Stimulated activated CD4-positive, alpha-beta T cell treated with anti-CD3 and anti-CD28 coated beads, Interleukin-4, amount 100 ng/mL, for 1 hour (primary cell): ENCODE measurements around the gene MARS2.
A peak's percentile ranks its signal among the peaks of the same experiment; 100 is the strongest.
"Not testable (repeated sequence)": the region's sequence is repeated elsewhere in the genome, so short reads cannot be mapped to it uniquely, and the experiment has no call there.

Experiments used
- DNase-seq: peaks from one replicate; pipeline ENCODE4 v3.0.0-alpha.2; 2020

The MARS2 gene

DNA sequence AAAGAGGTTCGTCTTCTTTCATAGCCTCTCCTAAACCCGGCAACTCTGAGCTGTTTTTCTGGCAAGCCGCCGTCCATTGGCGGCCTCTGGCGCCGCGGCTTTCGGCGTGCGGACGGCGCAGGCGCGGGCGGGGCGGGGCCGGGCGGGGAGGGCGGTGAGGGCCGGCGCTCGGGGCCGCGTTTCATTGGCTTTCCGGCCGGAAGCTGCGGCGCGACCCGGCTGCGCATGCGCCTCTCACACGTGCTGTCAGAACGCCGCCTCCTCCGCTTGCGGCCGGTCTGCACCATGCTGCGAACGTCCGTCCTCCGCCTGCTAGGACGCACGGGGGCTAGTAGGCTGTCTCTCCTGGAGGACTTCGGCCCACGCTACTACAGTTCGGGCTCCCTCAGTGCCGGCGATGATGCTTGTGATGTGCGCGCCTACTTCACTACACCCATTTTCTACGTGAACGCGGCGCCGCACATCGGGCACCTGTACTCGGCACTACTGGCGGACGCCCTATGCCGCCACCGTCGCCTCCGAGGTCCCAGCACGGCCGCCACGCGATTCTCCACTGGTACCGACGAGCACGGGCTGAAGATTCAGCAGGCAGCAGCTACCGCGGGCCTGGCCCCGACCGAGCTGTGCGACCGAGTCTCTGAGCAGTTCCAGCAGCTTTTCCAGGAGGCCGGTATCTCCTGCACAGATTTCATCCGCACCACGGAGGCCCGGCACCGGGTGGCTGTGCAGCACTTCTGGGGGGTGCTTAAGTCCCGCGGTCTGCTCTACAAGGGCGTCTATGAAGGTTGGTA lies at the start of gene MARS2:
Gene MARS2 (plus strand): TSS at position 249 of the 791 bp plus-strand sequence. CDS start 37 bp downstream, at position 286.
- peak; percentile 93 for DNase-seq

DNA sequence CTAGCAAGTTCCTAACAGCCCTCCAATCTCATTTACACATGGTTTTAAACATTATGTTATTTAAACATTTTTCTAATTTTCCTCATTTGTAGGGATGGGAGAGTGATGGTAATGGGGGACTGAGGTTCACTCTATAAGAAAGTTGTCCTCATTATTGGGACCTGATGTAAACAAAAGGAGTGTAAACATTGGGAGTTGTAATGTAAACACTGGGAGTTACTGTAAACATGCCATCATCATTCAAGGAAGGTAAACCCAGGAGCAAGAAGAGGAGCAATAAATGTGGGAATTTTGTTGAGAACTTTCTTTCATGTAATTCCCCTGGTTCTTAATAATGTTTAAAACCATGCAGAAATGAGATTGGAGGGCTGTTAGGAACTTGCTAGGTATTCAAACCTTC lies 47.6 kb upstream of the MARS2 start:
- no peak for DNase-seq

DNA sequence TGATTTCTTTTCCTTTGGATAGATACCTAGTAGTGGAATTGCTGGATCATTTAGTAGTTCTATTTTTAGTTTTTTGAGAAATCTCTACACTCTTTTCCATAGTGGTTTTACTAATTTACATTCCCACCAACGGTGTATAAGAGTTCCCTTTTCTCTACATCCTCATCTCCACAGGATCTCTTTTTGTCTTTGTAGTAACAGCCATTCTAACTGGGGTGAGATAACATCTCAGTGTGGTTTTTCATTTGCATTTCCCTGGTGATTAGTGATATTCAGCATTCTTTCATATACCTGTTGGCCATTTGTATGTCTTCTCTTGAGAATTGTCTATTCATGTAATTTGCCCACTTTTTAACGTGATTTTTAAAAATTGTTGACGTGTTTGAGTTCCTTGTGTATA lies 43.5 kb upstream of the MARS2 start:
- DNase-seq: no peak

DNA sequence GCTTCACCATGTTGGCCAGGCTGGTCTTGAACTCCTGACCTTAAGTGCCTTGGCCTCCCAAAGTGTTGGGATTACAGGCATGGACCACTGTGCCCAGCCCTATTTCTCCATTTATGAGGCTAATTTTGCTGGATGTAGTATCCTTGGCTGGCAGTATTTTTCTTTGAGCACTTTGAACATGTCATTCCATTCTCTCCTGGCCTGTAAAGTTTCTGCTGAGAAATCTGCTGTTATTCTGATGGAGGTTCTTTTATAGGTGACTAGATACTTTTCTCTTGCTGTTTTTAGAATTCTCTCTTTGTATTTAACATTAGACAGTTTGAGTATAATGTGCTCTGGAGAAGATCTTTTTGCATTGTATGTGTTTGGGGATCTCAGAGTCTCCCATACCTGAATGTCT lies 38.9 kb upstream of the MARS2 start:
- DNase-seq: no peak

DNA sequence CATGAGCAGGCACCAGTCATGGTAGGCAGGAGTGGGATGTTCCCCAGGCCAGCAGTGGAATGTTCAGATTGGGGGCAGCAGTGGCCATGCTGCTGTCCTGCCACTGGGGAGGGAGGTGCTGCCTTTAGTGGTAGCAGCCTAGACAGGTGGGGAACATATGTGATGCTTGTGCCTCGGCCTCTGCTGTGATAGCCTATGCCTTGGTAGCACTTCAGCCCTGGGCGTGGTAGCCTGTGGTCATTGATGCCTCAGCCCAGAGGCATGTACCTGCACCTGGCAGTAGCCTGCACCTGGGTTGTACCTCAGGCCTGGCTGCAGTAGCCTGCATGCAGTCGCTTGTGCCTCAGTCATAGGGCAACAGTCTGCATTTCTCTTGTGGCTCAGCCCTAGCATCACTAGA lies 36.9 kb upstream of the MARS2 start:
- DNase-seq: no peak

DNA sequence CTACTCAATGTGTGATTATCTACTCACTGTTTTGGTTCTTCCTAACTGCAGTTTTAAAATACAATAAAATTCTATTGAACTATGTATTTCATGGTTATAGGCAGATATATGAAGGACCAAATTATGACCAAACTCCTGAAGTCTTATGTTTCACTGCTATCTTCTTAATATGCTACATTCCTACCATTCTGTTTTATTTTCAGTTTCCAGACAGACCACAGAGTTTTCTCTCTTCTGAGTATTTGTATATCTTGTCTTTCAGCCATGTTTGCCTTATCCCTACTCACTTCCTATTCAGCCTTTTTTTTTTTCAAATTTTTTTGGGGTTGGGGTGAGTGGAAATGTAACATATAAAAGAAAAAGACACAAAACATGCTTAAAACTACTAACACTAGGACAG lies 36.1 kb upstream of the MARS2 start:
- no peak for DNase-seq

DNA sequence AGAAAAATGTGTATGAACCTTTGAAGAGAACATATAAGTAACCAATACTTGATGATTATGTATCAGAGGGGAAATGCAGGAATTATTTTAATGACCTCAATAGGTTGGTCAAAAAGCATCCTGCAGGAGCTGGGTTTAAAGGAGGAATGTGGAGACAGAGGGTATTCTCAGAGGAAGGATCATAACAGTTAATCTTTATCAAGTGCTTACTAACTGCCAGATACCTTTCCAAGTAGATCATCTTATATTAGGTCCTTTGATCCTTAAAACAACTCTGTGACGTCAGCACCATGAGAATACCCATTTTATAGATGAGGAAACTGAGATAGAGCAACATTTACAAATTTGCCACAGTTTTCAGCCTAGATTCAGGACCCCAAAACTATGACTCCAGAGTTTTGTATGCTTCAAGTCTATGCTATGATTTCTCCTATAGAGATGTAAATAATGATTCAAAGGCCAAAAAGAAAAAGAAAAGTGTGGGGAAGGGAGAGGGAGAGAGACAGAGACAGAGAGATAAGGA lies 32.7 kb upstream of the MARS2 start:
- DNase-seq: no peak

DNA sequence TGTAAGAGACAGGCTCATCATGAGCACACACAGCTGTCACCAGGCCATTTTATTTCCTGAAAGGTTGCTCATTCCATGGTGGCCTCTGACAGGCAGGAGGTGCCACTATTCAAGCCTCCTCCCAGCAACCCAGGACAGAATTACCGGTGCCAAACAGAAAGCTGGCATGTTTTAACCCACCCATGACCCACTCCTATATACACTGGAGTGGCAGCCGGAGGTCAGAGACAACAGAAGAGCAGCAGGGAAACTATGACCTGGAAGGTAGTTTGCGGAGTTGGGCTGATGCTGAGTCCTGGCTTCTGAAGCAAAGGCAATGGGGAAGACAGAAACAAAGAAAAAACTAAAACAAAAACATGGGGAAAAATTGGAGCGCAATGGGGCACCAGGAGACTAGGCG lies 32.1 kb upstream of the MARS2 start:
- DNase-seq: no peak

DNA sequence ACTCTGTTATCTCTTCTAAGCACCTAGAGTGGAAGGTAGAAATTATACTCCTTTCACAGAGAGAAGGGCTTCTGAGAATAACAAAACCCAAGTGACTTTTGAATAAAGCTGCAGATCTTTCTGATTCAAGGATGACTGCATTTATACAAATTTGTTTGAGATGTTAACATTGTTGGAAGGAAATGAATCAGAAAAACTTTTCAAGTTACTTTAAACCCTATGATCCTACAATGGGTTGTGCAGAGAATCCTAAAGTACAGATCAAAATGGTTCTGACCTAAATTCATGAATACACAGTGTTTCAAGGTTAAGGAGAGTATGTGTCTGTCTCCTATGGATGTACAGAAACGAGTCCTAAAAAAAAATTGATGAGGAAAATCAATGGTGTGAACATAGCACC lies 31.6 kb upstream of the MARS2 start:
- no peak for DNase-seq

DNA sequence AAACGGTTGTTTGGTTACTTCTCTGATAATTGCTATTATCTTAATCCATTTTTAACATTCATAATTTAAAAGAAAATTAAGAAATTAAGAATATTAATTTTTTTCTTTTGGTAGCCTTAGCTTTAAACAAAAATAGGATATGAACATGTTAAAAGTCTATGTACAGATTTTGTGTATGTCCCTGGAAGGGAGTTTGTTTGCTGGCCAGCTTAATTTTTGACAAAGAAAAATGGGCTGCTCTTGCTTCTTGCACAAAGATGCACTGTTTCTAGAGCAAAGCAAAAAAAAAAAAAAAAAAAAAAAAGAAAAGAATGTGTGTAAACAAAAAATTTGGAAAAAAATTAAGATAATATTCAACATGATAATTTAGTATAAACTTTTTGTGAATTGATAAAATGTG lies 31.1 kb upstream of the MARS2 start:
- DNase-seq: no peak

DNA sequence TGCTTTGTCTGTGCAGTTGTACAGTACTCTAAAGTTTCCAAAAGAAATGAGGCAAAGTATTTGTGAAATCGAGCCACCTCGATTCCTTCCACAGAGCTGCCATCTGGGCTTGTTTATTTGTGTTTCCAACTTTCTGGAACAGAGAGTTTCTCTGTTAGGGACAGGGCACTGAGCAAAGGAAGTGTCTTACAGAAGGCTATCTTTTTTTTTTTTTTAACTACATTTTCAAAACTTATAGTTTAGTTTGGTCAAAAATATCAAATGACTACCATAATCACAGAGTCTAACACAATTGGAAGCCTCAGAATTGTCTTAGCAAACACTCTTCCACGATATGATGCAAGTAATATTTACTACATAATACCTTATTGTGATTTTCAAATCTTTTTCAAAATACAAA lies 30.6 kb upstream of the MARS2 start:
- no peak for DNase-seq

DNA sequence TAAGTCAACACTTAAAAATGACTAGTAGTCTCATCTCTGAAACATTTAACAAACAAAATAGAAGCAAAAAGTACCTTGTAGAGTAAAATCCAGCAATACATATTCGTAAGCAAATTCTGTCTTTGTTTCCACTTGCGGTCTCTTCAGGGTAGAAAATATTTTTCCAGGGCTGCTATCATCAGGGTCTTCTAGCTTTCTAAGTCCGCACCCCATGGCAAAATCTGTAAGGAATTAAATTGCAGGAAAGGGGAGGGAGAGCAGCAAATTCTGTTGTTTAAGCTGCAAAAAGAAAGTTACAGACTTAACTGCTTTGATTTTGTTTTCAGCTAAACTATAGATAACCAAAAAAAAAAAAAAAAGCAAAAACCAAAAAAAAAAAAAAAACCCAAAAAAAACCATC lies 29.9 kb upstream of the MARS2 start, which contains the start of gene RFTN2:
Gene RFTN2 (minus strand): TSS at position 342 of the 400 bp plus-strand sequence. CDS start 129 bp downstream, at position 213.
- no peak for DNase-seq

DNA sequence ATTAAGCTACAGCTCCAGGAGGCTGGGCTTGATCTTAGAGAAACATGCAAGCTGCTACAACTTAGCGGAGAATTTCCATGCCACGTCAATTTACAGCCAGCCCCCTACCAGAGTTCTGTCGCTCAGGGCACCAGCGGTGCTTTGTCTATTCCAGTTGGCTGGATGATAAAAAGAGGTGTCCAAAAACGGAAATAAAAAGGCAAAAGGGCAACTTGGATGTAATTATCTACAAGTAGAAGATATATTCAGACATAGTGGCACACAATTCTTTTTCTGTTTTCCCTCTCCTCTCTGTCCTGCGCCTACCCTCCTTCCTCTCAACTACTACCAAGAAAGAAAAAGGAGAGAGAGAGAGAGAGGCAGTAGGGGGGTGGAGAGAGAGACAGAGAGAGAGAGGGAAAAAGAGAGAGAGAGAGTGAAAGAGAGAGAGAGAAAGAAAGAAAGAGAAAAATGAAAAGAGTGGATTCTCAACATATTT lies 29.4 kb upstream of the MARS2 start:
- no peak for DNase-seq

DNA sequence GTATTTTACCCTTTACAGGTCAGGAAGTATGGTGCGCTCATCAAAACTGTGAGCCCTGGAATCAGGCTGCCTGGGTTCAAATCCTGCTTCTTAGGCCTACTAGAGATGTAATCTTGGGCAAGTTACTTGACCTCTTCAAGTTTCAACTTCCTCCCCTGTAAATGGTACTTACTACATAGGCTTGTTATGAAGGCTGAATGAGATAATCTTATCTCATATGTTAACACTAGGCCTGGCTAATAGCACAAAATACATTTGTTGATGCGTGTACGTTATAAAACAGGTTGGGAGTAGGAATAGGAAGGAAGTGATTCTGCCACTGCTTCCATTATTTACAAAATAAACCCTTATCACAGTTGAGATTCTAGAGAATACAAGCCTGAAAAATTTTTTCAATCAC lies 28.1 kb upstream of the MARS2 start:
- no peak for DNase-seq

DNA sequence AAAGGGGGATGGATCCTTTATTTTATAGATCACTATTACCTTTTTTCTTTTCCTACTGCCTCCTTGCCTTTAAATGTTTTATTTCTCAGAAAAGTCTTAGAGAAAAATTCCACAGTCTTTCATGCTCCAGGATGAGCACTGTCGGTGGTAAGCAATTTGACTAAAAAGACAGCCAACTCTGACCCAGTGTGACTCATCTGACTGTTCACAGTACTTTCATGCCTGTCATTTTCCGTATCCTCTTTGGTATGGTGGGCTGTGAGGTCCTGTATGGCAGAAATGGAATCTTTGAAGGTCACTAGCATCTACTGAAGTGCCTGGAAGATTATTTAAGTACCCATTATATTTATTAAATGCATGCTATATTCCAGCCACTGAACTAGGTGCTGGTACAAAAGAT lies 27.7 kb upstream of the MARS2 start:
- DNase-seq: no peak

DNA sequence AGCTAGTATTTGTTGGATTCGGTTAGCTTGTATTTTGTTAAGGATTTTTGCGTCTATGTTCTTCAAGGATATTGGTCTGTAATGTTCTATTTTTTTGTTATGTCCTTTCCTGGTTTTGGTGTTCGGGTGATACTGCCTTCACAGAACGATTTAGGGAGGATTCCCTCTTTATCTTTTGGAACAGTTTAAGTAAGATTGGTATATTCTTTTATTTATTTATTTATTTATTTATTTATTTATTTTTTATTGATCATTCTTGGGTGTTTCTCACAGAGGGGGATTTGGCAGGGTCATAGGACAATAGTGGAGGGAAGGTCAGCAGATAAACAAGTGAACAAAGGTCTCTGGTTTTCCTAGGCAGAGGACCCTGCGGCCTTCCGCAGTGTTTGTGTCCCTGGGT lies 10.0 kb upstream of the MARS2 start:
- not testable (repeated sequence) for DNase-seq

DNA sequence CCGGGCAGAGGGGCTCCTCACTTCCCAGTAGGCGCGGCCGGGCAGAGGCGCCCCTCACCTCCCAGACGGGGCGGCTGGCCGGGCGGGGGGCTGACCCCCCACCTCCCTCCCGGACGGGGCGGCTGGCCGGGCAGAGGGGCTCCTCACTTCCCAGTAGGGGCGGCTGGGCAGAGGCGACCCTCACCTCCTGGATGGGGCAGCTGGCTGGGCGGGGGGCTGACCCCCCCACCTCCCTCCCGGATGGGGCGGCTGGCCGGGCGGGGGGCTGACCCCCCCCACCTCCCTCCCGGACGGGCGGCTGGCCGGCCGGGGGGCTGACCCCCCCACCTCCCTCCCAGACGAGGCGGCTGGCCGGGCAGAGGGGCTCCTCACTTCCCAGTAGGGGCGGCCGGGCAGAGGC lies 9.2 kb upstream of the MARS2 start:
- DNase-seq: not testable (repeated sequence)

DNA sequence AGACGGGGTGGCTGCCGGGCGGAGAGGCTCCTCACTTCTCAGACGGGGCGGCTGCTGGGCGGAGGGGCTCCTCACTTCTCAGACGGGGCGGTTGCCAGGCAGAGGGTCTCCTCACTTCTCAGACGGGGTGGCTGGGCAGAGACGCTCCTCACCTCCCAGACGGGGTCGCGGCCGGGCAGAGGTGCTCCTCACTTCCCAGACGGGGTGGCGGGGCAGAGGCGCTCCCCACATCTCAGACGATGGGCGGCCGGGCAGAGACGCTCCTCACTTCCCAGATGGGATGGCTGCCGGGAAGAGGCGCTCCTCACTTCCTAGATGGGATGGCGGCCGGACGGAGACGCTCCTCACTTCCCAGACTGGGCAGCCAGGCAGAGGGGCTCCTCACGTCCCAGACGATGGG lies 8.6 kb upstream of the MARS2 start:
- DNase-seq: not testable (repeated sequence)

DNA sequence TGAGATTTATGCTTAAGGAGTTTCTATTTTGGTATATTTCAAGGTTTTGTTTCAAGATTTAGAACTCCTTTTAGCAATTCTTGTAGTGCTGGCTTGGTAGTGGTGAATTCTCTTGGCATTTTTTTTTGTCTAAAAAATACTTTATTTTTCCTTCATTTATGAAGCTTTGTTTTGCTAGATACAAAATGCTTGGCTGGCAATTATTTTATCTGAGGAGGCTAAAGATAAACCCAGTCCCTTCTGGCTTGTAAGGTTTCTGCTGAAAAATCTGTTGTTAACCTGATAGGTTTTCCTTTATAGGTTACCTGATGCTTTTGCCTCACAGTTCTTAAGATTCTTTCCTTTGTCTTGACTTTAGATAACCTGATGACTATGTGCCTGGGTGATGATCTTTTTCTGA lies 5.4 kb upstream of the MARS2 start:
- DNase-seq: not testable (repeated sequence)

DNA sequence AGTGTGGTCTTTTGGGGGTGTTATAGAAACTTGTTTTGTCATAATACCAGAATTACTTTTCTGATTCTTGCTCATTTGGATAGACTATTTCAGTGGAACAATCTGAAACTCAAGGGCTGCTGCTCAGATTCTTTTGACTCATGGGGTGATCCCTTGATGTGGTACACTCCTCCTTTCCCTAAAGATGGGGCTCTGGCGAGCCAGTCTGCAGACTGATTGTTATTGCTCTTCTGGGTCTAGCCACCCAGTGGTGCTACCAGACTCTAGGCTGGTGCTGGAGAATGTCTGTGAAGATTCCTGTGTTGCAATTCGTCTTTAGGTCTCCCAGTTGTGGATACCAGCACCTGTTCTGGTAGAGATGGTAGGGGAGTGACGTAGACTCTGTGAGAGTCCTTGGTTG lies 4.2 kb upstream of the MARS2 start:
- DNase-seq: no peak

DNA sequence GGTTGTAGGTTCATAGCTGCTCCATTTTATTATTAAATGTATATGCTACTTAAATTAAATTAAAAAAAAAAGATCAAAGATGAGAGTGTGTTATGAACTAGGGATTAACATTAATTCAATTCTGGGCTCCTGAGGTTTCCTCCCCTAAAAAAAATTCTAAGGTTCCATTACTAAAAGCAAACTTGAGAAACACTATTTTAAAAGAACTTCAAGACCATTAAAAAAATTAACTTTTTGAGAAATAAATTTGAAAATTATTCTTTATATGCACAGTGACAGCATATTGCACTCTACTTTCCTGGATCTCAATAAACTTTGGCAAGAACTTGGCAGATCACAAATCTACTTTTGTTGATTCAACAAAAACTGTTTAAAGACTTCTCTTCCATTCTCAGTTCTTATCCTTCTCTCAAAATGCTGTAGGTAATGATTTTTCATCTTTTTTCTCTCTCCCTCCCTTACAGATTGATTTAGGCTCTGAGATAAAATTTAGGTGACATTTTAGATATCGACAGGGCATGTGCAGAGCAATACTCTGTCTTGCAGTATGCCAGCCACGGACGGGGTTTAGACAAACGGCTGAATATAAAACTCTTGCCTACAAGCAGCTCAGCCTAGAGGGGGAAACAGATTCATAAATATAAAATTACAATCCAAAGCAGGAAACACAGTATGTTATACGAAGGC lies 592 bp upstream of the MARS2 start:
- DNase-seq: no peak

DNA sequence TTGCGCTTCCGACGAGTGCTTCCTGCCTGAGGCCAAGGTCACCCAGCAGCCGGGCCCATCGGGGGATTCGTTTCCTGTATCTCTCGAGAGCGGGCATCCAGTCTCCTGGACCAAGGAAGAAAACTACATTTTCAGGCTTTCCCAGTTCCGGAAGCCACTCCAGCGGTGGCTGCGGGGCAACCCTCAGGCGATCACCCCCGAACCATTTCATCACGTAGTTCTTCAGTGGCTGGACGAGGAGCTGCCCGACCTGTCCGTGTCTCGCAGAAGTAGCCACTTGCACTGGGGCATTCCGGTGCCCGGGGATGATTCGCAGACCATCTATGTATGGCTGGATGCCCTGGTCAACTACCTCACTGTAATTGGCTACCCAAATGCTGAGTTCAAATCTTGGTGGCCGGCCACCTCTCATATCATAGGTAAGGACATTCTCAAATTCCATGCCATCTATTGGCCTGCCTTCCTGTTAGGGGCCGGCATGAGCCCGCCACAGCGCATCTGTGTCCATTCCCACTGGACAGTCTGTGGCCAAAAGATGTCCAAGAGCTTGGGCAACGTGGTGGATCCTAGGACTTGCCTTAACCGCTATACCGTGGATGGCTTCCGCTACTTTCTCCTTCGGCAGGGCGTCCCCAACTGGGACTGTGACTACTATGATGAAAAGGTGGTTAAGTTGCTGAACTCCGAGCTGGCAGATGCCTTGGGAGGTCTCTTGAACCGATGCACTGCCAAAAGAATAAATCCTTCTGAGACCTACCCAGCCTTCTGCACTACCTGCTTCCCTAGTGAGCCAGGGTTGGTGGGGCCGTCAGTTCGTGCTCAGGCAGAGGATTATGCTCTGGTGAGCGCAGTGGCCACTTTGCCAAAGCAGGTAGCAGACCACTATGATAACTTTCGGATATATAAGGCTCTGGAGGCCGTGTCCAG lies 1.0 kb downstream of the MARS2 start:
- DNase-seq: peak; percentile 8

DNA sequence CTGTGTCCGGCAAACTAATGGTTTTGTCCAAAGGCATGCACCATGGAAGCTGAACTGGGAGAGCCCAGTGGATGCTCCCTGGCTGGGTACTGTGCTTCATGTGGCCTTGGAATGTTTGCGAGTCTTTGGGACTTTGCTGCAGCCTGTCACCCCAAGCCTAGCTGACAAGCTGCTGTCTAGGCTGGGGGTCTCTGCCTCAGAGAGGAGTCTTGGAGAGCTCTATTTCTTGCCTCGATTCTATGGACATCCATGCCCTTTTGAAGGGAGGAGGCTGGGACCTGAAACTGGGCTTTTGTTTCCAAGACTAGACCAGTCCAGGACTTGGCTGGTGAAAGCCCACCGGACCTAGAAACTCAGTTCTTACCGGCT lies 1.7 kb downstream of the MARS2 start:
- no peak for DNase-seq
